KMS-11 (cell line): ENCODE results near the gene SIGLEC9.

Source experiments
- H2AFZ ChIP-seq: fragments of 200-600 bp; sonication (generic); 2 replicates; pipeline ENCODE4 v1.6.1; 2016; ENCODE audit warnings: antibody characterized with exemption, mixed run types, low read depth
- H3K27ac ChIP-seq: fragments of 200-600 bp; sonication (generic); 2 replicates; pipeline ENCODE4 v1.6.1; 2016; ENCODE audit warnings: mild to moderate bottlenecking, mixed run types
- H3K27me3 ChIP-seq: fragments of 200-600 bp; sonication (generic); 2 replicates; pipeline ENCODE4 v1.6.1; 2017; ENCODE audit warnings: mild to moderate bottlenecking, low read depth, mixed run types, moderate library complexity; ENCODE audit not compliant: insufficient read depth
- H3K36me3 ChIP-seq: fragments of 200-600 bp; sonication (generic); 2 replicates; pipeline ENCODE4 v1.6.1; 2017; ENCODE audit warnings: mild to moderate bottlenecking, mixed run types; ENCODE audit not compliant: insufficient read depth
- H3K4me1 ChIP-seq: fragments of 200-600 bp; sonication (generic); 2 replicates; pipeline ENCODE4 v1.6.1; 2016; ENCODE audit warnings: mild to moderate bottlenecking, low read depth, mixed run types; ENCODE audit not compliant: poor library complexity, severe bottlenecking
- H3K4me2 ChIP-seq: fragments of 200-600 bp; sonication (generic); 2 replicates; pipeline ENCODE4 v1.7.0; 2016; ENCODE audit warnings: mild to moderate bottlenecking, mixed run types
- H3K4me3 ChIP-seq: fragments of 200-600 bp; sonication (generic); IDR thresholded peaks from 2 replicates; pipeline ENCODE4 v1.6.1; 2017; ENCODE audit warnings: low read depth, low read length, mixed read lengths; ENCODE audit not compliant: insufficient read depth
- H3K79me2 ChIP-seq: fragments of 200-600 bp; sonication (generic); 2 replicates; pipeline ENCODE4 v1.6.1; 2016; ENCODE audit warnings: low read depth, mixed run types; ENCODE audit not compliant: insufficient read depth
- H3K9ac ChIP-seq: fragments of 200-600 bp; sonication (generic); 2 replicates; pipeline ENCODE4 v1.6.1; 2016; ENCODE audit warnings: mild to moderate bottlenecking, mixed run types
- H4K20me1 ChIP-seq: fragments of 200-600 bp; sonication (generic); 2 replicates; pipeline ENCODE4 v1.6.1; 2016; ENCODE audit warnings: mild to moderate bottlenecking, mixed run types; ENCODE audit not compliant: insufficient read depth
- CTCF ChIP-seq: fragments of 200-600 bp; sonication (generic); conservative IDR thresholded peaks from 2 replicates; pipeline ENCODE4 v1.6.1; 2017; ENCODE audit warnings: low read depth, mild to moderate bottlenecking, antibody characterized with exemption, low read length, moderate library complexity, mixed read lengths

The SIGLEC9 gene

GRCh38 chr19:51131780-51132680, 7.3 kb downstream of the SIGLEC9 start:
- Histone ChIP-seq H3K4me2 (no peak overlapping the region), H3K9ac (no peak overlapping the region), H3K36me3 (no peaks in the 10 kb centered on the region), H3K27me3 (peaks cover 18% of the 10 kb centered on the region; the same call in 1 of the 2 replicates), H3K4me1 (no peaks in the 10 kb centered on the region), H3K79me2 (no peaks in the 10 kb centered on the region), H2AFZ (no peak overlapping the region), H3K27ac (no peak overlapping the region), H4K20me1 (no peaks in the 10 kb centered on the region), H3K4me3 (no peak overlapping the region)
- no peak for TF ChIP-seq CTCF

GRCh38 chr19:51135004-51135403, 10.3 kb downstream of the SIGLEC9 start:
- H3K4me3 ChIP-seq = no peak overlapping the region
- H3K9ac ChIP-seq = no peak overlapping the region
- H3K36me3 ChIP-seq = no peaks in the 10 kb centered on the region
- no peak for TF ChIP-seq CTCF
- peaks cover 11% of the 10 kb centered on the region; the same call in 1 of the 2 replicates for H3K27me3 ChIP-seq
- H3K4me2 ChIP-seq = no peak overlapping the region
- no peak overlapping the region for H2AFZ ChIP-seq
- H3K79me2 ChIP-seq = no peaks in the 10 kb centered on the region
- no peak overlapping the region for H3K27ac ChIP-seq
- H4K20me1 ChIP-seq = no peaks in the 10 kb centered on the region
- H3K4me1 ChIP-seq = no peaks in the 10 kb centered on the region

DNA sequence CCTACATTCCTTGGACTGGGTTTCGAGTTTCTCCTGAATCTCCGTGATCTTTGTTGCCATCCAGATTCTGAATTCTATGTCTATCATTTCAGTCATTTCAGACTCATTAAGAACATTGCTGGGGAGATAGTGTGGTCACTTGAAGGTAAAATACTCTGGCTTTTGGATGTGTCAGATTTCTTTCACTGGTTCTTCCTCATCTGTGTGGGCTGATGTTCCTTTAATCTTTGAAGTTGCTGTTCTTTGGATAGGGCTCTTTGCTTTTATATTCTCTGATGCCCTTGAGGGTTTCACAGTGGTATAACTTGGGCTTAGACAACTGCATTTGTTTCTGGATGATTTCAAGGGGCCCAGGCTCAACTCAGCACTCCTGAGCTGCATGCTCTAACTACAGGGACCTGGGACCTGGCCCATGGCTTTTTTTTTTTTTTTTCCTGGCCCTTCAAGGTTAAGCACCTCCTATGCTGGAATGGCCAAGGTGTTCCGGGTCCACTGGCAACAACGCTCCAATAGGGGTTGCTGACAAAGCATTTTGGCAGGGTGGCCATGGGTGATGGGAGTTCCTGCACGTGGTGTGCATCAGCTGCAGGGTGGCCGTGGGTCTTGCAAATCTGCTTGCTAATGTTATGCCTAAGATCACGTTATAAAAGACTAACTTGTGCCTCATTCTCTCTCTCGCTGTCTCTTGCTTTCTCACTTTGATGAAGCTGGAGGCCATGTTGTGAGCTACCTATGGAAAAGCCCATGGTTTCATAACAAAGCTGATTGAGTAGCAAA, 11.5 kb downstream of the SIGLEC9 start:
- H3K4me2 ChIP-seq = no peak overlapping the region
- no peak overlapping the region for H2AFZ ChIP-seq
- TF ChIP-seq CTCF = no peak
- peaks cover 16% of the 10 kb centered on the region; the same call in 1 of the 2 replicates for H3K27me3 ChIP-seq
- no peak overlapping the region for H3K27ac ChIP-seq
- no peak overlapping the region for H3K4me3 ChIP-seq
- no peaks in the 10 kb centered on the region for H3K79me2 ChIP-seq
- no peaks in the 10 kb centered on the region for H4K20me1 ChIP-seq
- H3K4me1 ChIP-seq = no peaks in the 10 kb centered on the region
- H3K9ac ChIP-seq = no peak overlapping the region
- H3K36me3 ChIP-seq = no peaks in the 10 kb centered on the region

DNA sequence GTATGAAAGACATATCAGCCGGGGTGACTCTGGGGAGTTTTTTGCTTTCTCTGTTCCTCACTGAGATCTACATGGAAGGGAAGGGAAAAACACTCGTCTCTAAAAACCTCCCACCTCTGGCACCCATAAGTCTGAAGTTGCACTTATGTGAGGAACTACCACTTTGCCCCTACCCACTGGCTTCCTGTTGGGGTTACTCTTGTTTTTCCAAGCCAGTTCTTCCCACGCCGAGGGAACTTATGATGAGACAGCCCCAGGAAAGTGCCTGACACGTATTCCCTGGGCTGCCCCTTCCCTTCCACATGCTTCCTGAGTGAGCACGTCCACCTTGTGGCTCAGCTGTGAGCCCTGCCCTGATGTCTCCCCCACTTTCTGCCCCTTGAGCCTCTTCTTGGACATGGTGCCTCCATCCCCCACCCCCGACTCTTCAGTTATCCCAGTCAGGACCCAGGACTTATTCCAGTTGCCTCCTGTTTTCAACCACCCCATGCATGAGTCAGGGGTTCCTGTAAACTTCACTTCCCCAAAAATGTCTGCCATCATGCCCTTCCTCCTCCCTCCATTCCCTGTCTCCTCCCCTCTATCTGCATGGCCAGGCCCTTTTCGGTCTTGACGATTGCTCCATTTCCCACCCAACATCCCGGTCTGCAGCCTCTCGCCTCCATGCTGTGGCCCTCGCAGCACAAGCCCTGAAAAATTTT, 12.3 kb downstream of the SIGLEC9 start:
- Histone ChIP-seq H3K4me2 (no peak overlapping the region), H3K4me1 (no peaks in the 10 kb centered on the region), H3K27me3 (peaks cover 16% of the 10 kb centered on the region; the same call in 1 of the 2 replicates), H3K9ac (no peak overlapping the region), H4K20me1 (no peaks in the 10 kb centered on the region), H3K79me2 (no peaks in the 10 kb centered on the region), H3K27ac (no peak overlapping the region), H3K36me3 (no peaks in the 10 kb centered on the region), H3K4me3 (no peak overlapping the region), H2AFZ (no peak overlapping the region)
- no peak for TF ChIP-seq CTCF
